IPS-11a (cell line): ENCODE data around the gene BMERB1.
"Not testable (repeated sequence)": the region's sequence is repeated elsewhere in the genome, so short reads cannot be mapped to it uniquely, and the experiment has no call there.

ENCODE experiments used
- H3K4me3 ChIP-seq: one replicate; pipeline ENCODE4 v1.5.1; 2013; ENCODE audit warnings: low read depth, low read length, control low read depth

Gene BMERB1

GRCh38 chr16:15548482-15548891 lies 114.1 kb downstream of the BMERB1 start:
- no peak overlapping the region for H3K4me3 ChIP-seq

GRCh38 chr16:15552507-15552906 lies 118.1 kb downstream of the BMERB1 start:
- H3K4me3 ChIP-seq: no peak overlapping the region

- H3K4me3 ChIP-seq: no peak overlapping the region
Observed at GRCh38 chr16:15553313-15554088, 119.1 kb downstream of the BMERB1 start.

DNA sequence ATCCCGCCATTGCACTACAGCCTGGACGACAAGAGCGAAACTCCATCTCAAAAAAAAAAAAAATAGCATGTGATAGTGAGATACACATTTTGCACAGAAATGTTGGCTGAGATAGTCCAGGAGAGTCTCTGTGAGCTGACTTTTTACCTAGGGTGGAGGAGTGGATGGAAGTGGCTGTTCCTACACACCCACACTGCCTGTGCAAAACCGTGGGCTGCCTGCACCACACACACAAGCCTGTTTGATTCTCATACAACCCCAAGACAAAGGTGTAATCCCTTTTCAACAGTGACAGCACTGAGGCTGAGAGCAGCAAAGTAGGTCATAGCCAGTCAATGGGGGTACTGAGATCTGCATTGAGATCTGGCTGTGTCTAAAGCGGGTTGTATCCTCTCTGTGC lies 121.7 kb downstream of the BMERB1 start:
- H3K4me3 ChIP-seq: no peak overlapping the region

GRCh38 chr16:15557258-15557657 lies 122.9 kb downstream of the BMERB1 start:
- no peak overlapping the region for H3K4me3 ChIP-seq

DNA sequence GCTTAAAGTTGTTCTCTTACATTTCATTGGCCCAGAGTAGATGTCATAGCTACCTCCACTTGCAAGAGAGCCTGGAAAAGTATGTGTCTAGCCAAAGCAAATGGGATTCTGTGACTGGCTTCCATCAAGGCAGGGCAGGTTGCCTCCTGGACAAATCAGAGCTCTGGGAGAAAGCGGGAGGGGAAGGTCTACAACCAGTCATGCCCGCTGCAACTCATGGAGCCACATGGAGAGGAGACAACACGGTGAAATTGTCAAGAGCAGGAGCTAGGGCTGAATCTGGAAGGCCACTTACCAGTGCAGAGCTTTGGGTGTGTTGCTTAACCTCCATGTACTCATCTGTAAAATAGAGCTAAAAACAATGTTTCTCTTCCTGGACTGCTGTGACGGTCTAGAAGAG lies 124.8 kb downstream of the BMERB1 start:
- H3K4me3 ChIP-seq: no peak overlapping the region

GRCh38 chr16:15564604-15565339 lies 130.4 kb downstream of the BMERB1 start:
- no peak overlapping the region for H3K4me3 ChIP-seq

GRCh38 chr16:15566095-15566494 lies 131.7 kb downstream of the BMERB1 start:
- no peak overlapping the region for H3K4me3 ChIP-seq

DNA sequence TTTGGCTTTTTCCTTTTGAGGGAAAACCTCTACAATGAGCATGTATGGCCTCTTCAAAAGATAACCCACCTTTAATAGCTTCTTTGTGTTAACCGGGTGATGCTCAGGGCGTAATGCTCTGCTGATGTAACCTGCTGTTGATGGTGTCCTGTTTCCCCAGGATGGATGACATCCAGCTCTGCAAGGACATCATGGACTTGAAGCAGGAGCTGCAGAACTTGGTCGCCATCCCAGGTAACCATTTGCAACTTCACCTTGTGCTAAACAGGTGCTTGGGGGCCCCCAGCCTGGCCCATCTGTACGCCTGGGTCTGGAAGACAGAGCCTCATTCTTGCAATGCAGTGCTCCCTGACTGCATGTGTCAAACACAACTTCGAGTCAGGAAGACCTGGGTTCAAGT lies 133.4 kb downstream of the BMERB1 start:
- H3K4me3 ChIP-seq: no peak overlapping the region

DNA sequence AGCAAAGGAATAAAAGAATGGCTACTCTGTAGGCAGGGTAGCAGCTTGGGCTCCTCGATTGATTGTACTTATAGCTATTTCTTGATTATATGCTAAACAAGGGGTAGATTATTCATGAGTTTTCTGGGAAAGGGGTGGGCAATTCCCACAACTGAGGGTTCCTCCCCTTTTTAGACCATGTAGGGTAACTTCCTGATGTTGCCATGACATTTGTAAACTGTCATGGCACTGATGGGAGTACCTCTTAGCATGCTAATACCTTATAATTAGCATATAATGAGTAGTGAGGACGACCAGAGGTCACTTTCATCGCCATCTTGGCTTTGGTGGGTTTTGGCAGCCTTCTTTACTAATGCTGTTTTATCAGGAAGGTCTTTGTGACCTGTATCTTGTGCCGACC lies 136.3 kb downstream of the BMERB1 start:
- H3K4me3 ChIP-seq: not testable (repeated sequence)

DNA sequence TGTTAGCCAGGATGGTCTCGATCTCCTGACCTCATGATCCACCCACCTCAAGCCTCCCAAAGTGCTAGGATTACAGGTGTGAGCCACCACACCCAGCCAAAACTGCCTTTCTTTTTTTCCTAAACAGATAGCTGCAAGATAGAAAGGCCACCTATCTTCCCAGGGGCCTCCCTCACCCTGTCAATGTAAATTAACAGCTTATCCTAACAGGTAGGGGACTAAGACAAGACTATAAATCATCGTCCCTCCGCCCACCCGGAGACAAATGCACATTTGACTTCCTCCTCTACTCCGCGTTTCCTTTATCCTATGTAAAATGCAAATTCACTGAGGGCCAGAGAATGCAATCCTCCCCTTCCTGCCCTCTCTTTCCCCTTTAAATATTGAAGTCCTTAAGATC lies 137.2 kb downstream of the BMERB1 start:
- no peak overlapping the region for H3K4me3 ChIP-seq

DNA sequence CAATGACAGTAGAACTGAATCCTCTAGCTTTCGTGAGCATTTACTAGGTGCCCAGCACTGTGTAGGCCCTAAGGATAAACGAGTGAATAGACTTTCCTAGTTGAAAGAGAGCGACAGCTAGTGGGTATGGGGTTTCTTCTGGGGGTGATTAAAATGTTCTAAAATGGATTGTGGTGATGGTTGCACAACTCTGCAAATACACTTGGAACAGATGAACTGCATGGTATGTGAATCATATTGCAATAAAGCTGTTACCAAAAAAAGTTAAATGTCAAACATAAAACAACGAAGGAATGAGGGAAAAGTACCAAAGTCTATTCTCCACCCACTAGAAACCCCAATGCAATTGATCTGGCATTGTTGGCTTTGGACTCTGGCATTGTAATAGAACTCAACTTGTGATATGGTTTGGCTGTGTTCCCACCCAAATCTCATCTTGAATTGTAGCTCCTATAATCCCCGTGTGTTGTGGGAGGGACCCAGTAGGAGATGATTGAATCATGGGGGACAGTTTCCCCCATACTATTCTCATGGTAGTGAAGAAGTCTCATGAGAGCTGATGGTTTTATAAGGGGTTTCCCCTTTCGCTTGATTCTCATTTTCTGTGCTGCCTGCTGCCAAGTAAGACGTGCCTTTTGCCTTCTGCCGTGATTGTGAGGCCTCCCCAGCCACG lies 138.1 kb downstream of the BMERB1 start:
- H3K4me3 ChIP-seq: no peak overlapping the region

GRCh38 chr16:15573274-15573895 lies 139.0 kb downstream of the BMERB1 start:
- no peak overlapping the region for H3K4me3 ChIP-seq

DNA sequence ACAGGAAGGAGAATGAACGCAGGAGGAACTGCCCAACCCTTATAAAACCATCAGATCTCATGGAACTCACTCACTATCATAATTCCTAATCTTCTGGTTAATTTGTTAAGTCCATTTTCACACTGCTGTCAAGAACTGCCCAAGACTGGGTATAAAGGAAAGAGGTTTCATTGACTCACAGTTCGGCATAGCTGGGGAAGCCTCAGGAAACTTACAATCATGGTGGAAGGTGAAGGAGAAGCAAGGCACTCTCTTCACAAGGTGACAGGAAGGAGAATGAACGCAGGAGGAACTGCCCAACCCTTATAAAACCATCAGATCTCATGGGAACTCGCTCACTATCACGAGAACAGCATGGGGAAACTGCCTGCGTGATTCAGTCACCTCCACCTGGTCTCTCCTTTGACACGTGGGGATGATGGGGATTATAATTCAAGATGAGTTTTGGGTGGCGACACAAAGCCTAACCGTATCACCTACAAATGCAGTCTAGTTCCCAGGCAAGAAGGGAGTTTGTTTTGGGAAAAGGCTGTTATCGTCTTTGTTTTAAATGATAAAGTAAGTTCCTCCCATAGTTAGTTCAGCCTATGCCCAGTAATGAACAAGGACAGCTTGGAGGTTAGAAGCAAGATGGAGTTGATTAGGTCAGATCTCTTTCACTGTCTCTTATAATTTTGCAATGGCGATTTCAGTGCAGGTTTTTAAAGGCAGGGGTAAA lies 139.7 kb downstream of the BMERB1 start:
- not testable (repeated sequence) for H3K4me3 ChIP-seq

DNA sequence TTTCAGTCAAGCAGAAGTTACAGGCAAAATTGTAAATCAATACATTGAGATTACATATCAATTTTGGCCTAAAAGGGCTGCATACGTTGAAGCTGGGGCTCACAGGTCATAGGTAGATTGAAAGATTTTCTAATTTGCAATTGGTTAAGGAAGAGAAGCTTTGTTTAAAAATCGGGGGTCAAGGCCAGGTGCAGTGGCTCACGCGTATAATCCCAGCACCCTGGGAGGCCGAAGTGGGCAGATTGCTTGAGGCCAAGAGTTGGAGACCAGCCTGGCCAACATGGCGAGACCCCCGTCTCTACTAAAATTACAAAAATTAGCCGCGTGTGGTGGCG lies 140.2 kb downstream of the BMERB1 start:
- H3K4me3 ChIP-seq: no peak overlapping the region

GRCh38 chr16:15575293-15576049 lies 141.1 kb downstream of the BMERB1 start:
- no peak overlapping the region for H3K4me3 ChIP-seq

DNA sequence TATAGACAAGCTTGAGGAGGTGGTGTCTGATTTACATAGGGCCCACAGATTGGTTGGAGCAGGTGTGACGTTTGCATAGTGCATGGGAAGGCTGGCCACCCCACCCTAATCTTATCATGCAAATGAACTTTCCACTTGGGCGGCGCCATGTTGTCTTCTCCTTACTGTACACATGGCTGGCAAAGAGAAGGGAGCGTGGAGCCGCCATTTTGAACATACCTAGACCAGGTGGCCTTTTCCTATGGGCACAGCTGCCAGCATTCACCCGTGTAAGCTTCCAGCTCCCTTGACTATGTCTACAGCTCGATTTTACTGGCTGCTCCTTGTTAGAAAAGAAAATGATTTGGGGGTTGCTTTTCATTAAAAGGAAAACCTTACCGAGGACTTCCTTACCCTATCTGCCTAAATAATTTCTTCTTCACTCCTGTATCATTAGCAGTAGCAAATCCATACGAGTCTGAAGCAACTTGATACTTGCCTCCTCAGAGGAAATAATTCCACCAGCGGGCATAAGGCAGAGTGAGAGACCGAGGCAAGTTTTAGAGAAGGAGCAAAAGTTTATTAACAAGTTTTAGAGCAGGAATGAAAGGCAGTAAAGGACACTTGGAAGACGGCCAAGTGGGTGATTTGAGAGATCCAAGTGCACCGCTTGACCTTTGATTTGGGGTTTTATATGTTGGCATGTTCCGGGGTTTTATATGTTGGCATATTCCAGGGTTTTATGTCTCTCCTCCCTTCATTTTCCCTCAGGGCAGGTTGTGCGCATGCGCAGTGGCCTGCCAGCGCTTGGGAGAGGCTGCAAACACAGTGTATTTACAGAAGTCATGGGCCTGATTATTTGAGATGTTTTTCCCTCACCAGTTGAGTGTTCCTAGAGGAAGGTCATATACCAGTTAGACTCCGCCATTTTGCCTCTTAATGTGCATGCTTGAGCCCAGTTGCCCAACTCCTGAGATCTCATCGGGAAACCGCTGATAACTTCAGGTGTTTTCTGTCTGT lies 142.9 kb downstream of the BMERB1 start:
- H3K4me3 ChIP-seq: no peak overlapping the region

- no peak overlapping the region for H3K4me3 ChIP-seq
Observed at GRCh38 chr16:15578824-15579223, 144.4 kb downstream of the BMERB1 start.
